Right lobe of liver (tissue), 6 donors: ENCODE results near the gene HNRNPC. TPM values are rescaled to one million over a fixed set of nuclear protein-coding genes. Genes with fewer than 3 reads are reported as not detected.
"Not testable (repeated sequence)": the region's sequence is repeated elsewhere in the genome, so short reads cannot be mapped to it uniquely, and the experiment has no call there.

ENCODE experiments used
- ATAC-seq, 4 donors: fragments of 200-7000 bp; cut with Tn5 transposase; one replicate each; pipeline ENCODE4 v1.9.1; 2020; ENCODE audit warnings: mild to moderate bottlenecking in 4 of 4, moderate library complexity in 4 of 4
- DNase-seq, 3 donors: peaks; one replicate each; pipeline ENCODE4 v3.0.0-alpha.2; 2020
- H3K27ac ChIP-seq, 3 donors: fragments of 200-600 bp; one replicate each; pipeline ENCODE4 v1.8.0; 2022
- H3K27me3 ChIP-seq, 2 donors: fragments of 200-600 bp; one replicate each; pipeline ENCODE4 v1.8.0; 2022
- H3K36me3 ChIP-seq, 4 donors: fragments of 200-600 bp; sonication (generic) in 1 of 4; one replicate each; pipeline versions ENCODE4 v1.5.1 to v1.8.0; 2017 to 2022; ENCODE audit warnings: control low read depth in 1 of 4
- H3K4me1 ChIP-seq, 4 donors: fragments of 200-600 bp; sonication (generic) in 1 of 4; one replicate each; pipeline versions ENCODE4 v1.5.1 to v1.8.0; 2017 to 2022; ENCODE audit warnings: control low read depth in 1 of 4
- H3K4me3 ChIP-seq, 3 donors: fragments of 200-600 bp; one replicate each; pipeline ENCODE4 v1.8.0; 2022
- H3K9me3 ChIP-seq, 4 donors: fragments of 200-600 bp; sonication (generic) in 1 of 4; one replicate each; pipeline versions ENCODE4 v1.5.1 to v1.8.0; 2017 to 2022; ENCODE audit warnings: control low read depth in 1 of 4
- CTCF ChIP-seq, 4 donors: fragments of 200-600 bp in 3 of 4; fragments of 450-650 bp in 1 of 4; IDR thresholded peaks; one replicate each; pipeline versions ENCODE4 v1.5.1 to v1.8.0; 2016 to 2022; ENCODE audit warnings: antibody characterized with exemption in 4 of 4, mild to moderate bottlenecking in 2 of 4
- POLR2A ChIP-seq: fragments of 450-650 bp; IDR thresholded peaks from one replicate; pipeline ENCODE4 v1.6.1; 2017; ENCODE audit warnings: antibody characterized with exemption, mild to moderate bottlenecking
- WGBS: methylation state at CpG from one replicate; pipeline ENCODE4 v1.1.6; 2018; ENCODE audit warnings: low coverage, low lambda C conversion rate; ENCODE audit not compliant: insufficient coverage; ENCODE audit errors: missing lambda C conversion rate; 5-methylcytosine and 5-hydroxymethylcytosine counted together
- intact Hi-C, 2 donors: fragments of 100-400 bp; cut with DNase I; formaldehyde crosslinking; loops; one replicate each; pipeline versions ENCODE4 v1.11.2 to v1.14.1; 2022
- total RNA-seq, 6 experiments: library from RNA; depleted of rRNA in 2 of 6; stranded (reverse); fragments of >200 nt in 2 of 6; fragmentation: NEBNext Ultra II Directional in 3 of 6; extraction: Animal tissue kit (Norgen Biotek cat#: 25700) in 3 of 6; gene quantifications; one replicate each; pipeline versions ENCODE4 v1.1.0 to v1.2.4, GENCODE V29; 2016 to 2023
- donor health status: DM: no; HTN: yes; CAD: no.
- donor health status: DM: no; HTN: no; CAD: no.
- donor health status: DM: no; HTN: no; CAD: no.
- donor health status: DM: no; HTN: yes; CAD: no.
- donor health status: DM: no; HTN: yes; CAD: no.

HNRNPC gene
- total RNA-seq, 6 experiments from 2014 or later = 170 to 247 (median 229) TPM

- Histone ChIP-seq H3K4me1 (no peaks in the 10 kb centered on the region), H3K27me3 (no peaks in the 10 kb centered on the region), H3K4me3 (no peak overlapping the region), H3K36me3 (no peaks in the 10 kb centered on the region), H3K27ac (no peak overlapping the region), H3K9me3 (peaks cover 0 to 2% (median 0%) of the 10 kb centered on the region in 4 donors)
- WGBS = no CpG with 5 or more reads among the region's 4 CpGs
- TF ChIP-seq CTCF (IDR thresholded peaks at IDR 0.05) (no peak), POLR2A (no peak)
- ATAC-seq (no peak), DNase-seq (no peak)
- intact Hi-C loops = no loop called here
Measured at GRCh38 chr14:21169573-21169972, 99.7 kb downstream of the HNRNPC start.

GRCh38 chr14:21168055-21168454 lies 101.2 kb downstream of the HNRNPC start:
- intact Hi-C loops = no loop called here
- no peak overlapping the region for H3K27ac ChIP-seq
- ATAC-seq (no peak), DNase-seq (no peak)
- 71% methylated on average over 4 of the region's 8 CpGs for WGBS
- H3K27me3 ChIP-seq = no peaks in the 10 kb centered on the region
- no peak overlapping the region for H3K4me3 ChIP-seq
- TF ChIP-seq CTCF (IDR thresholded peaks at IDR 0.05) = no peak
- no peak for TF ChIP-seq POLR2A
- H3K9me3 ChIP-seq = peaks cover 0 to 2% (median 0%) of the 10 kb centered on the region in 4 donors
- H3K36me3 ChIP-seq = no peaks in the 10 kb centered on the region
- H3K4me1 ChIP-seq = no peaks in the 10 kb centered on the region

GRCh38 chr14:21165670-21166069 lies 103.6 kb downstream of the HNRNPC start:
- intact Hi-C loops, H3K36me3 ChIP-seq, H3K27ac ChIP-seq, H3K4me1 ChIP-seq, H3K27me3 ChIP-seq, H3K9me3 ChIP-seq, H3K4me3 ChIP-seq, DNase-seq, ATAC-seq: not testable (repeated sequence)
- WGBS = no CpG with 5 or more reads among the region's 1 CpG

GRCh38 chr14:21165002-21165605 lies 104.1 kb downstream of the HNRNPC start:
- intact Hi-C loops, H3K9me3 ChIP-seq, H3K36me3 ChIP-seq, H3K4me1 ChIP-seq, DNase-seq, H3K4me3 ChIP-seq, H3K27me3 ChIP-seq, H3K27ac ChIP-seq: not testable (repeated sequence)
- peak in 1 of 4 donors; percentile 18 for ATAC-seq
- 27% methylated on average over 4 of the region's 7 CpGs for WGBS

- no peak overlapping the region for H3K27ac ChIP-seq
- H3K27me3 ChIP-seq = no peaks in the 10 kb centered on the region
- TF ChIP-seq CTCF (IDR thresholded peaks at IDR 0.05) = no peak
- no peak for TF ChIP-seq POLR2A
- no peaks in the 10 kb centered on the region for H3K36me3 ChIP-seq
- 51% methylated on average over 4 of the region's 4 CpGs for WGBS
- no peak for DNase-seq
- H3K4me3 ChIP-seq = no peak overlapping the region
- H3K4me1 ChIP-seq = no peaks in the 10 kb centered on the region
- no peaks in the 10 kb centered on the region for H3K9me3 ChIP-seq
- ATAC-seq = no peak
- intact Hi-C loops = no loop called here
Measured at GRCh38 chr14:21163871-21164291, 105.4 kb downstream of the HNRNPC start.
